HG03432 (cell line): Measurements from ENCODE around the gene DPYSL3.

Experiments
- ATAC-seq: cut with Tn5 transposase; IDR thresholded peaks from one replicate; pipeline ENCODE4 v1.9.1; 2021; ENCODE audit warnings: mild to moderate bottlenecking, moderate library complexity; ENCODE audit not compliant: unreplicated experiment

Gene DPYSL3

GRCh38 chr5:147474140-147474539, 35.7 kb downstream of the DPYSL3 start:
- no peak for ATAC-seq

- no peak for ATAC-seq
Observed at GRCh38 chr5:147472664-147473475, 37.0 kb downstream of the DPYSL3 start.

- ATAC-seq: no peak
Observed at GRCh38 chr5:147467973-147468508, 41.8 kb downstream of the DPYSL3 start.

GRCh38 chr5:147466360-147466980, 43.4 kb downstream of the DPYSL3 start:
- ATAC-seq: no peak

- ATAC-seq: no peak
Observed at GRCh38 chr5:147465747-147466146, 44.1 kb downstream of the DPYSL3 start.

GRCh38 chr5:147464211-147464610, 45.7 kb downstream of the DPYSL3 start:
- ATAC-seq: no peak

GRCh38 chr5:147461915-147462314, 48.0 kb downstream of the DPYSL3 start:
- ATAC-seq: no peak

- ATAC-seq: no peak
Observed at GRCh38 chr5:147460380-147460779, 49.5 kb downstream of the DPYSL3 start.

GRCh38 chr5:147458581-147458980, 51.3 kb downstream of the DPYSL3 start:
- no peak for ATAC-seq

- ATAC-seq: no peak
Observed at GRCh38 chr5:147455822-147456450, 53.9 kb downstream of the DPYSL3 start.

GRCh38 chr5:147454996-147455677, 54.7 kb downstream of the DPYSL3 start:
- ATAC-seq: peak; percentile 33

- ATAC-seq: peak; percentile 89
Observed at GRCh38 chr5:147453875-147454814, 55.7 kb downstream of the DPYSL3 start.

GRCh38 chr5:147452165-147452811, 57.6 kb downstream of the DPYSL3 start:
- no peak for ATAC-seq

- ATAC-seq: no peak
Observed at GRCh38 chr5:147451193-147451592, 58.7 kb downstream of the DPYSL3 start.

- no peak for ATAC-seq
Observed at GRCh38 chr5:147450606-147451005, 59.3 kb downstream of the DPYSL3 start.

- no peak for ATAC-seq
Observed at GRCh38 chr5:147448766-147449165, 61.1 kb downstream of the DPYSL3 start.

- no peak for ATAC-seq
Observed at GRCh38 chr5:147446523-147446922, 63.3 kb downstream of the DPYSL3 start.

GRCh38 chr5:147445917-147446316, 64.0 kb downstream of the DPYSL3 start:
- no peak for ATAC-seq

- ATAC-seq: no peak
Observed at GRCh38 chr5:147445090-147445489, 64.8 kb downstream of the DPYSL3 start.

- no peak for ATAC-seq
Observed at GRCh38 chr5:147442224-147442623, 67.6 kb downstream of the DPYSL3 start.
